OCI-LY7 (cell line): Measurements from ENCODE around the gene NACC1.
A peak's percentile ranks its signal among the peaks of the same experiment; 100 is the strongest.

ENCODE experiments used
- EZH2phosphoT487 ChIP-seq: fragments of 200-600 bp; sonication (generic); IDR thresholded peaks from 2 replicates; pipeline ENCODE4 v1.6.1; 2018; ENCODE audit warnings: low read depth, borderline replicate concordance, mild to moderate bottlenecking, mixed run types, antibody characterized with exemption, low read length, moderate library complexity, mixed read lengths
- TF ChIP-seq, protein P1 (sequence below): fragments of 200-600 bp; sonication (generic); conservative IDR thresholded peaks from 2 replicates; pipeline ENCODE4 v1.5.1; 2014; ENCODE audit warnings: mild to moderate bottlenecking, antibody characterized with exemption, low read length, moderate library complexity, mixed read lengths

DNA sequence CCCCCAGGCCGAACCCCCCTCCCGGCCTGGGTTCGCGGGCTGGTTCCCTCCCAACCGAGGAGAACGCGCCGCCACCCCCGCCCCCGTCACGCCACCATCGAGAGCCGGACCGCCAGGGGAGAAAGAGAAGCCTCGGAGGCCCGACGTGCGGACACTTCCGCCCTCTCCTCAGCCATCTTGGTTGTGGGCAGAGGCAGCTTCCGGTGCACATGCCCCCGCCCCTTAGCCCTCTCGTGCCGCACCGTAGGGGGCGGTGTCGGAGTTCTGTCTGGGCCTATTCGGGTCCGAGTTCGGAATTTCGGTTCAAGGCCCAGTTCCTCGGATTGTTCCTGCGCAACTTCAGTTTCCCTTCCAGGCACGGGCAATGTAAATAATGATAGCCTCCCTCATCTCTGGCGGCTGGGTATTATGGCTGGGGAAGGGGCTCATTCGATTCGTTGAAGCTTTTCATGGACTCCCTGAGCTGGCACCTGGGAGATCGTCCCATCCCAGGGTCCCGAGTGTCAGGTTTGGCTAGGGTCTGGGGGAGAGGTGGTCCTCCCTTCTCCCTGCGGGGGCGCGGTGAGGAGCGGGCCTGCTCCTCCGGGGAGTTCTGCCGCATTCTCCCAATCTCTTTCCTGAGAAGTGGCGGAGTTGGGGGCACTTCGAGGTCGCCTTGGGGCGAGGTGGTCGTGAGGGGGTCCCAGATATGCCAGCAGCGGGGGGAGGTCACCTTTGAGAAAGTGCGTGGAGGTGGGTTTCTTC lies 32.3 kb downstream of the NACC1 start, which contains the start of the genes IER2 and STX10:
- TF ChIP-seq, protein P1, sequence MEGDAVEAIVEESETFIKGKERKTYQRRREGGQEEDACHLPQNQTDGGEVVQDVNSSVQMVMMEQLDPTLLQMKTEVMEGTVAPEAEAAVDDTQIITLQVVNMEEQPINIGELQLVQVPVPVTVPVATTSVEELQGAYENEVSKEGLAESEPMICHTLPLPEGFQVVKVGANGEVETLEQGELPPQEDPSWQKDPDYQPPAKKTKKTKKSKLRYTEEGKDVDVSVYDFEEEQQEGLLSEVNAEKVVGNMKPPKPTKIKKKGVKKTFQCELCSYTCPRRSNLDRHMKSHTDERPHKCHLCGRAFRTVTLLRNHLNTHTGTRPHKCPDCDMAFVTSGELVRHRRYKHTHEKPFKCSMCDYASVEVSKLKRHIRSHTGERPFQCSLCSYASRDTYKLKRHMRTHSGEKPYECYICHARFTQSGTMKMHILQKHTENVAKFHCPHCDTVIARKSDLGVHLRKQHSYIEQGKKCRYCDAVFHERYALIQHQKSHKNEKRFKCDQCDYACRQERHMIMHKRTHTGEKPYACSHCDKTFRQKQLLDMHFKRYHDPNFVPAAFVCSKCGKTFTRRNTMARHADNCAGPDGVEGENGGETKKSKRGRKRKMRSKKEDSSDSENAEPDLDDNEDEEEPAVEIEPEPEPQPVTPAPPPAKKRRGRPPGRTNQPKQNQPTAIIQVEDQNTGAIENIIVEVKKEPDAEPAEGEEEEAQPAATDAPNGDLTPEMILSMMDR: peak; percentile 77
- no peak for TF ChIP-seq EZH2phosphoT487
